A673 (cell line): ENCODE results near the gene TMEM169. TPM values are rescaled to one million over a fixed set of nuclear protein-coding genes. Genes with fewer than 3 reads are reported as not detected.

Experiments
- BruUV-seq: library from RNA; stranded (reverse); fragments of 400-500 nt; replicated peaks from 2 replicates; lab custom pipeline; 2021; lab: Mats Ljungman, UMichigan
- CTCF ChIA-PET: fragments of 300-600 bp; sonication (Branson Sonifier 250); formaldehyde crosslinking; loops from one replicate; lab custom pipeline; 2022; ENCODE audit warnings: antibody characterized with exemption; lab: Charles Lee
- POLR2A ChIA-PET: fragments of 300-600 bp; sonication (Branson Sonifier 250); formaldehyde crosslinking; loops from one replicate; lab custom pipeline; 2022; ENCODE audit warnings: antibody characterized with exemption; ENCODE audit not compliant: low non-redundant PET; lab: Charles Lee
- DNase-seq: peaks from one replicate; pipeline ENCODE4 v3.0.0-alpha.2; 2015; ENCODE audit warnings: low spot score
- H3K27ac ChIP-seq: fragments of 200-600 bp; sonication (generic); 2 replicates; pipeline ENCODE4 v1.5.1; 2016; ENCODE audit warnings: mixed run types, low read depth, mild to moderate bottlenecking, mixed read lengths, antibody characterized with exemption, low read length; ENCODE audit not compliant: poor library complexity, severe bottlenecking
- H3K27me3 ChIP-seq: fragments of 200-600 bp; sonication (generic); replicated peaks from 2 replicates; pipeline ENCODE4 v1.6.1; 2017; ENCODE audit warnings: mixed run types, low read depth, mild to moderate bottlenecking, mixed read lengths, antibody characterized with exemption, low read length; ENCODE audit not compliant: insufficient read depth, poor library complexity
- H3K36me3 ChIP-seq: fragments of 200-600 bp; sonication (generic); 2 replicates; pipeline ENCODE4 v1.6.1; 2016; ENCODE audit warnings: mixed run types, mild to moderate bottlenecking, mixed read lengths, antibody characterized with exemption, low read length; ENCODE audit not compliant: insufficient read depth, poor library complexity, severe bottlenecking
- H3K4me1 ChIP-seq: fragments of 200-600 bp; sonication (generic); 2 replicates; pipeline ENCODE4 v1.6.1; 2017; ENCODE audit warnings: mixed run types, mild to moderate bottlenecking, mixed read lengths, antibody characterized with exemption, low read length; ENCODE audit not compliant: insufficient read depth, poor library complexity, severe bottlenecking
- H3K4me3 ChIP-seq: fragments of 200-600 bp; sonication (generic); 2 replicates; pipeline ENCODE4 v1.5.1; 2016; ENCODE audit warnings: low read depth, mixed run types, mild to moderate bottlenecking, mixed read lengths, low read length; ENCODE audit not compliant: poor library complexity, severe bottlenecking
- H3K9me3 ChIP-seq: fragments of 200-600 bp; sonication (generic); 2 replicates; pipeline ENCODE4 v1.6.1; 2016; ENCODE audit warnings: mixed run types, low read depth, mild to moderate bottlenecking, mixed read lengths, antibody characterized with exemption, low read length; ENCODE audit not compliant: poor library complexity, severe bottlenecking
- CTCF ChIP-seq: fragments of 300-800, 200-600 bp; sonication (generic); conservative IDR thresholded peaks from 2 replicates; pipeline ENCODE4 v1.5.1; 2017; ENCODE audit warnings: low read depth, mild to moderate bottlenecking, antibody characterized with exemption, low read length, moderate library complexity, mixed read lengths
- EZH2 ChIP-seq: fragments of 200-600 bp; sonication (generic); IDR thresholded peaks from 2 replicates; pipeline ENCODE4 v1.6.1; 2017; ENCODE audit warnings: borderline replicate concordance, low read depth, mild to moderate bottlenecking, mixed read lengths, antibody characterized with exemption, low read length; ENCODE audit not compliant: poor library complexity, severe bottlenecking
- intact Hi-C: fragments of 100-400 bp; cut with micrococcal nuclease; formaldehyde crosslinking; loops from one replicate; pipeline ENCODE4 v1.10.0; 2022; ENCODE audit not compliant: unreplicated experiment
- total RNA-seq: library from RNA; stranded (reverse); gene quantifications from 2 replicates; pipeline ENCODE4 v1.2.3, GENCODE V29; 2021

TMEM169 gene
- total RNA-seq, 1 experiment from 2014 or later: 1.1 TPM

- ChIA-PET CTCF (no interaction called here), POLR2A (no interaction called here)
- Histone ChIP-seq H3K27me3 (no peaks in the 10 kb centered on the region), H3K4me3 (no peak overlapping the region), H3K4me1 (peaks cover 5% of the 10 kb centered on the region), H3K36me3 (no peaks in the 10 kb centered on the region), H3K27ac (no peak overlapping the region), H3K9me3 (no peaks in the 10 kb centered on the region)
- intact Hi-C loops: no loop called here
- DNase-seq: no peak
- no TSS peak for BruUV-seq
- TF ChIP-seq EZH2 (no peak), CTCF (no peak)
Observed at GRCh38 chr2:216086207-216086893, 4.6 kb downstream of the TMEM169 start.

GRCh38 chr2:216090369-216090786 lies 8.7 kb downstream of the TMEM169 start:
- Histone ChIP-seq H3K36me3 (no peaks in the 10 kb centered on the region), H3K4me1 (no peaks in the 10 kb centered on the region), H3K4me3 (no peak overlapping the region), H3K27ac (no peak overlapping the region), H3K9me3 (no peaks in the 10 kb centered on the region), H3K27me3 (no peaks in the 10 kb centered on the region)
- intact Hi-C loops: no loop called here
- ChIA-PET CTCF (no interaction called here), POLR2A (no interaction called here)
- BruUV-seq: no TSS peak
- no peak for DNase-seq
- no peak for TF ChIP-seq EZH2
- no peak for TF ChIP-seq CTCF

GRCh38 chr2:216092646-216093045 lies 10.9 kb downstream of the TMEM169 start:
- intact Hi-C loops: no loop called here
- ChIA-PET POLR2A (no interaction called here), CTCF (no interaction called here)
- Histone ChIP-seq H3K36me3 (no peaks in the 10 kb centered on the region), H3K4me3 (no peak overlapping the region), H3K27ac (no peak overlapping the region), H3K27me3 (no peaks in the 10 kb centered on the region), H3K9me3 (no peaks in the 10 kb centered on the region), H3K4me1 (no peaks in the 10 kb centered on the region)
- DNase-seq: no peak
- TF ChIP-seq EZH2 (no peak), CTCF (no peak)
- no TSS peak for BruUV-seq
